ENCODE measurements around the gene CCDC200. TPM values are rescaled to one million over a fixed set of nuclear protein-coding genes. Genes with fewer than 3 reads are reported as not detected.

Gene CCDC200
- total RNA-seq, 1 experiment from 2014 or later, result not detected

- no TSS peak for BruUV-seq (replicated peaks)
- Histone ChIP-seq H3K4me3 (ENCODE audit: low read depth, low read length, poor library complexity, severe bottlenecking) (no peak overlapping the region), H3K4me1 (ENCODE audit: insufficient read depth, low read length, poor library complexity, severe bottlenecking) (no peaks in the 10 kb centered on the region), H3K27me3 (replicated peaks; ENCODE audit: insufficient read depth, low read depth, low read length, poor library complexity) (no peaks in the 10 kb centered on the region), H3K9me3 (ENCODE audit: low read depth, low read length, poor library complexity, severe bottlenecking) (no peaks in the 10 kb centered on the region), H3K27ac (ENCODE audit: low read depth, low read length, poor library complexity, severe bottlenecking) (no peak overlapping the region), H3K36me3 (ENCODE audit: insufficient read depth, low read length, poor library complexity, severe bottlenecking) (no peaks in the 10 kb centered on the region)
- no peak for DNase-seq (ENCODE audit: low spot score)
- ChIA-PET CTCF (no interaction called here), POLR2A (ENCODE audit: low non-redundant PET) (no interaction called here)
- intact Hi-C loops (cut with micrococcal nuclease; ENCODE audit: unreplicated experiment), result no loop called here
- TF ChIP-seq, protein P1, sequence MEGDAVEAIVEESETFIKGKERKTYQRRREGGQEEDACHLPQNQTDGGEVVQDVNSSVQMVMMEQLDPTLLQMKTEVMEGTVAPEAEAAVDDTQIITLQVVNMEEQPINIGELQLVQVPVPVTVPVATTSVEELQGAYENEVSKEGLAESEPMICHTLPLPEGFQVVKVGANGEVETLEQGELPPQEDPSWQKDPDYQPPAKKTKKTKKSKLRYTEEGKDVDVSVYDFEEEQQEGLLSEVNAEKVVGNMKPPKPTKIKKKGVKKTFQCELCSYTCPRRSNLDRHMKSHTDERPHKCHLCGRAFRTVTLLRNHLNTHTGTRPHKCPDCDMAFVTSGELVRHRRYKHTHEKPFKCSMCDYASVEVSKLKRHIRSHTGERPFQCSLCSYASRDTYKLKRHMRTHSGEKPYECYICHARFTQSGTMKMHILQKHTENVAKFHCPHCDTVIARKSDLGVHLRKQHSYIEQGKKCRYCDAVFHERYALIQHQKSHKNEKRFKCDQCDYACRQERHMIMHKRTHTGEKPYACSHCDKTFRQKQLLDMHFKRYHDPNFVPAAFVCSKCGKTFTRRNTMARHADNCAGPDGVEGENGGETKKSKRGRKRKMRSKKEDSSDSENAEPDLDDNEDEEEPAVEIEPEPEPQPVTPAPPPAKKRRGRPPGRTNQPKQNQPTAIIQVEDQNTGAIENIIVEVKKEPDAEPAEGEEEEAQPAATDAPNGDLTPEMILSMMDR (conservative IDR thresholded peaks at IDR 0.05; ENCODE audit: low read depth, low read length), result no peak
- no peak for TF ChIP-seq EZH2 (IDR thresholded peaks at IDR 0.05; ENCODE audit: borderline replicate concordance, low read depth, low read length, poor library complexity, severe bottlenecking)
Measured at GRCh38 chr17:43219001-43219400, 9.4 kb downstream of the CCDC200 start.

DNA sequence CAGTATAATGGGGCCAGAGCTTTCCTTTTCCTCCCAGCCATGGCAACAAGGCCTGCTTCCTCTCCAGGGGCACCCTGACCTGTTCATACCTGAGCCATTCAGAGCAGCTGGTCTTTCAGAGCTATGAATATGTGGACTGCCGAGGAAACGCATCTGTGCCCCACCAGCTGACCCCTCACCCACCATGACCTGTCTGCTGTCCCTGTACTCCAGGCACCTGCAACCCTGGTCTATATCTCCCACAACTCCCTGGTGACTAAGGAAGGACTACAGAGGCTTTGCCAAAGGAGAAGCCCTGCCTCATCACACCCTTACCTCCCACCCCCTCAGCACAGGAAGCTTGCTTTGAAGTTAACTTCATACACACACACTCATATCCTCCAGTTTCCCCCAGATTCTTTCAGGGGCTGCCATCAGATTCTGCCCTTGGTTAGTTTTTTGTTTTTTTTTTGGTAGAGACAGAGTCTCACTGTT lies 10.8 kb downstream of the CCDC200 start:
- Histone ChIP-seq H3K27ac (ENCODE audit: low read depth, low read length, poor library complexity, severe bottlenecking) (no peak overlapping the region), H3K4me3 (ENCODE audit: low read depth, low read length, poor library complexity, severe bottlenecking) (no peak overlapping the region), H3K27me3 (replicated peaks; ENCODE audit: insufficient read depth, low read depth, low read length, poor library complexity) (no peaks in the 10 kb centered on the region), H3K9me3 (ENCODE audit: low read depth, low read length, poor library complexity, severe bottlenecking) (no peaks in the 10 kb centered on the region), H3K4me1 (ENCODE audit: insufficient read depth, low read length, poor library complexity, severe bottlenecking) (no peaks in the 10 kb centered on the region), H3K36me3 (ENCODE audit: insufficient read depth, low read length, poor library complexity, severe bottlenecking) (no peaks in the 10 kb centered on the region)
- ChIA-PET CTCF (no interaction called here), POLR2A (ENCODE audit: low non-redundant PET) (interaction anchor here (0.8 kb wide), 1 partner anchor 98 kb away, joined by 17 read pairs; no protein-coding TSS in a partner anchor)
- BruUV-seq (replicated peaks), result no TSS peak
- TF ChIP-seq, protein P1 (conservative IDR thresholded peaks at IDR 0.05; ENCODE audit: low read depth, low read length), result no peak
- intact Hi-C loops (cut with micrococcal nuclease; ENCODE audit: unreplicated experiment), result no loop called here
- DNase-seq (ENCODE audit: low spot score), result no peak

DNA sequence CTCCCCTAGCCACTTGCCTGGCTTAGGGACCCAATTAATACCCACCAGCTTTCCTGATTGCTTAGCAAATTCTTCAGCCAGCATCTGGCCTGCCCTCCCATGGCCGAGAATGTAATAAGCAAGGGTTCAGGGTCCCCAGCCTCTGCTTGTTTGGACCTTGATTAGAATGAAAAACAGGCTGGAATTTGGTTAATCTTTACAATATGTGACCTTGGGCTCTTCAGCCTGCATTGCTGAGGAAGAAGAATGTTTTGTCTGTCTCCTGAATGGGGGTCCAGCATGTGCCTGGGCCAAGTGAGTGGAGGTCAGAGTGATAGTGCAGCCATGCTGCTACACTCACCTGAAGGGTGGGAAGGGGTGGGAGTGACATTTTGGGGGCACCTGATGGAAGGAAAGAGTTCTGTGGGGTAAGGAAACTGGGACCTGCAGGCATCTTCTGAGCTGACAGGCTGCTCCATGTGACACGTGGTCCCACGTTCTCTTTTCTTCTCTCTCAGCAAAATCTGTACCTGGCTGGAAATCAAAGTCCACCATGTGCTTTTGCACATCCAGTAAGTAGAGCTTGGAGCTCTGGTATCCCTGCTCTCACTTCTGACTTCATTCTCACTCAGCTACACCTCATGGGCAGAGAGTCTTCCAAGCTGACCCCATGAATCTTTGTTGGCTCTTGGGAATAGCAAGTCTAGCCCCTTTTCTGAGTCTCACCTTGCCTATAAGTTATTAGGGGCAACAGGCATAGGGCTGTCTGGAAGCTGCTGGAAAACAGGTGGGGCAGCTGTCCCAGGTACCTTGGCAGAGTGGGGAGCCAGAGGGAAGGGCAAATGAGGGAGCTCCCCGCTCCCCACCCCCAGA lies 11.4 kb downstream of the CCDC200 start:
- no peaks in the 10 kb centered on the region for H3K27me3 ChIP-seq (replicated peaks; ENCODE audit: insufficient read depth, low read depth, low read length, poor library complexity)
- no peak for DNase-seq (ENCODE audit: low spot score)
- no peaks in the 10 kb centered on the region for H3K9me3 ChIP-seq (ENCODE audit: low read depth, low read length, poor library complexity, severe bottlenecking)
- ChIA-PET POLR2A (ENCODE audit: low non-redundant PET) (no interaction called here), CTCF (no interaction called here)
- no TSS peak for BruUV-seq (replicated peaks)
- intact Hi-C loops (cut with micrococcal nuclease; ENCODE audit: unreplicated experiment), result no loop called here
- no peak overlapping the region for H3K27ac ChIP-seq (ENCODE audit: low read depth, low read length, poor library complexity, severe bottlenecking)
- no peaks in the 10 kb centered on the region for H3K4me1 ChIP-seq (ENCODE audit: insufficient read depth, low read length, poor library complexity, severe bottlenecking)
- H3K4me3 ChIP-seq (ENCODE audit: low read depth, low read length, poor library complexity, severe bottlenecking), result no peak overlapping the region
- no peak for TF ChIP-seq EZH2 (IDR thresholded peaks at IDR 0.05; ENCODE audit: borderline replicate concordance, low read depth, low read length, poor library complexity, severe bottlenecking)
- TF ChIP-seq, protein P1 (conservative IDR thresholded peaks at IDR 0.05; ENCODE audit: low read depth, low read length), result no peak
- H3K36me3 ChIP-seq (ENCODE audit: insufficient read depth, low read length, poor library complexity, severe bottlenecking), result no peaks in the 10 kb centered on the region
